WTC11 (cell line): Measurements from ENCODE around the gene LIPH. TPM values are rescaled to one million over a fixed set of nuclear protein-coding genes. Genes with fewer than 3 reads are reported as not detected.
A peak's percentile ranks its signal among the peaks of the same experiment; 100 is the strongest.
"Not testable (repeated sequence)": the region's sequence is repeated elsewhere in the genome, so short reads cannot be mapped to it uniquely, and the experiment has no call there.

ENCODE experiments used
- ATAC-seq: fragments of 200-7000 bp; cut with Tn5 transposase; 2 replicates; pipeline ENCODE4 v1.10.0; 2021; ENCODE audit warnings: mild to moderate bottlenecking, moderate library complexity
- CTCF ChIA-PET: fragments of 300-600 bp; sonication (Branson Sonifier 250); formaldehyde crosslinking; loops from one replicate; lab custom pipeline; 2021; ENCODE audit warnings: antibody characterized with exemption; lab: Charles Lee
- POLR2A ChIA-PET: fragments of 350-600 bp; sonication (Branson Sonifier 250); formaldehyde crosslinking; loops from one replicate; lab custom pipeline; 2021; ENCODE audit warnings: antibody characterized with exemption; lab: Charles Lee
- DNase-seq: peaks from one replicate; pipeline ENCODE4 v3.0.0; 2021; ENCODE audit warnings: low spot score
- H3K27ac Mint-ChIP-seq: 2 replicates; pipeline ENCODE4 v1.8.0; 2021; ENCODE audit warnings: mixed read lengths
- H3K27me3 Mint-ChIP-seq: 2 replicates; pipeline ENCODE4 v1.8.0; 2021; ENCODE audit warnings: low read depth, mild to moderate bottlenecking, moderate library complexity, mixed read lengths
- H3K36me3 Mint-ChIP-seq: 2 replicates; pipeline ENCODE4 v1.8.0; 2021; ENCODE audit warnings: mixed read lengths
- H3K4me1 Mint-ChIP-seq: 2 replicates; pipeline ENCODE4 v1.8.0; 2022; ENCODE audit warnings: mixed read lengths
- H3K4me3 Mint-ChIP-seq: 2 replicates; pipeline ENCODE4 v1.8.0; 2021; ENCODE audit warnings: mild to moderate bottlenecking, moderate library complexity, mixed read lengths
- H3K9me3 Mint-ChIP-seq: 2 replicates; pipeline ENCODE4 v1.8.0; 2021; ENCODE audit warnings: mixed read lengths
- CREM ChIP-seq: sonication (generic); formaldehyde crosslinking; IDR thresholded peaks from 2 replicates; pipeline ENCODE4 v1.8.1; 2022; ENCODE audit warnings: mild to moderate bottlenecking, missing genetic modification reagents, moderate library complexity
- GTF2I ChIP-seq: fragments of 250-450 bp; sonication (Bioruptor Pico); conservative IDR thresholded peaks from 2 replicates; pipeline ENCODE4 v1.4.0; 2021; ENCODE audit warnings: mild to moderate bottlenecking
- IRF2 ChIP-seq: sonication (generic); formaldehyde crosslinking; IDR thresholded peaks from 2 replicates; pipeline ENCODE4 v1.8.0; 2022; ENCODE audit warnings: low read depth, missing genetic modification reagents, borderline replicate concordance
- JAZF1 ChIP-seq: fragments of 250-450 bp; sonication (Bioruptor Pico); IDR thresholded peaks from 2 replicates; pipeline ENCODE4 v1.9.0; 2021; ENCODE audit warnings: moderate library complexity, mild to moderate bottlenecking, inconsistent platforms
- KAT7 ChIP-seq: sonication (generic); formaldehyde crosslinking; IDR thresholded peaks from 2 replicates; pipeline ENCODE4 v1.8.1; 2023; ENCODE audit warnings: missing genetic modification reagents, mild to moderate bottlenecking, borderline replicate concordance
- MXD4 ChIP-seq: fragments of 250-450 bp; sonication (Bioruptor Pico); IDR thresholded peaks from 2 replicates; pipeline ENCODE4 v1.8.0; 2021; ENCODE audit warnings: mild to moderate bottlenecking, moderate library complexity, borderline replicate concordance
- NFE2L1 ChIP-seq: sonication (generic); formaldehyde crosslinking; IDR thresholded peaks from 2 replicates; pipeline ENCODE4 v1.8.1; 2023; ENCODE audit warnings: missing genetic modification reagents
- NR3C1 ChIP-seq: sonication (generic); formaldehyde crosslinking; conservative IDR thresholded peaks from 2 replicates; pipeline ENCODE4 v1.8.1; 2023; ENCODE audit warnings: low read depth, mild to moderate bottlenecking, missing genetic modification reagents
- OVOL2 ChIP-seq: fragments of 250-450 bp; sonication (Bioruptor Pico); IDR thresholded peaks from 2 replicates; pipeline ENCODE4 v1.9.0; 2021; ENCODE audit warnings: mild to moderate bottlenecking, borderline replicate concordance
- SP1 ChIP-seq: sonication (generic); formaldehyde crosslinking; conservative IDR thresholded peaks from 2 replicates; pipeline ENCODE4 v1.8.1; 2022; ENCODE audit warnings: missing genetic modification reagents
- TEAD4 ChIP-seq: sonication (generic); formaldehyde crosslinking; IDR thresholded peaks from 2 replicates; pipeline ENCODE4 v1.8.0; 2022; ENCODE audit warnings: mild to moderate bottlenecking, missing genetic modification reagents
- ZNF121 ChIP-seq: sonication (generic); formaldehyde crosslinking; IDR thresholded peaks from 2 replicates; pipeline ENCODE4 v1.8.0; 2023; ENCODE audit warnings: missing genetic modification reagents
- total RNA-seq: library from RNA; stranded (reverse); gene quantifications from 3 replicates; pipeline ENCODE4 v1.2.3, GENCODE V29; 2021
- TF ChIP-seq, protein P1 (sequence below): fragments of 250-450 bp; sonication (Bioruptor Pico); IDR thresholded peaks from 2 replicates; pipeline ENCODE4 v1.9.0; 2021; ENCODE audit warnings: mild to moderate bottlenecking
- TF ChIP-seq, protein P2 (sequence below): sonication (generic); formaldehyde crosslinking; IDR thresholded peaks from 2 replicates; pipeline ENCODE4 v1.8.1; 2023; ENCODE audit warnings: mild to moderate bottlenecking, moderate library complexity, missing genetic modification reagents
- TF ChIP-seq, protein P3 (sequence below): fragments of 250-450 bp; sonication (Bioruptor Pico); IDR thresholded peaks from 2 replicates; pipeline ENCODE4 v1.9.0; 2021; ENCODE audit warnings: mild to moderate bottlenecking
- TF ChIP-seq, protein P4 (sequence below): sonication (generic); formaldehyde crosslinking; IDR thresholded peaks from 2 replicates; pipeline ENCODE4 v1.8.0; 2022; ENCODE audit warnings: mild to moderate bottlenecking, missing genetic modification reagents
- TF ChIP-seq, protein P5 (sequence below): fragments of 250-450 bp; sonication (Bioruptor Pico); IDR thresholded peaks from 2 replicates; pipeline ENCODE4 v2.1.2; 2022; ENCODE audit warnings: mild to moderate bottlenecking, moderate library complexity
- TF ChIP-seq, protein P6 (sequence below): sonication (generic); formaldehyde crosslinking; IDR thresholded peaks from 2 replicates; pipeline ENCODE4 v1.8.0; 2023; ENCODE audit warnings: mild to moderate bottlenecking, missing genetic modification reagents
- TF ChIP-seq, protein P7 (sequence below): fragments of 250-450 bp; sonication (Bioruptor Pico); IDR thresholded peaks from 2 replicates; pipeline ENCODE4 v1.9.0; 2021; ENCODE audit warnings: moderate library complexity, mild to moderate bottlenecking, inconsistent platforms, borderline replicate concordance

LIPH gene
- total RNA-seq, 1 experiment from 2014 or later = 0.07 TPM

DNA sequence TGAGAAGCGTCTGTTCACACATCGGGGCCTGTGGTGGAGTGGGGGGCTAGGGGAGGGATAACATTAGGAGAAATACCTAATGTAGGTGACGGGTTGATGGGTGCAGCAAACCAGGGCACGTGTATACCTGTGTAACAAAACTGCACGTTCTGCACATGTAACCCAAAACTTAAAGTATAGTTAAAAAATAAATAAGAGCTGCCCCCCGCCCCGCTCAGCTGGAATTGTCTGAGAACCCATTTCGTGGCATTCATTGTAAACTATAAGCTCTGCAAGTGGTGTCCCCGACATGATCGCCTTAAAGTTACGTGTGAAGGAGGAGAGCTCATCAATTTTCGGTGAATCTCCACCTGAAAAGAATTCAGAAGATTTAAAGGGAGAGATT is 7.3 kb upstream of the LIPH start:
- Mint-ChIP-seq H3K4me3 (0 out of 2 replicates have a peak overlapping the region, but pooled peaks have one; percentile 62), H3K27me3 (peaks cover 16% of the 10 kb centered on the region; the same call in 1 of the 2 replicates), H3K27ac (no peak overlapping the region), H3K4me1 (peaks cover 38% of the 10 kb centered on the region), H3K36me3 (no peaks in the 10 kb centered on the region), H3K9me3 (no peaks in the 10 kb centered on the region)
- CTCF ChIA-PET = interaction anchor here (0.6 to 4.0 kb wide), 29 partner anchors 13 to 407 kb away, joined by 3 to 76 read pairs (median 5); partner anchors contain the start of genes SENP2 and TMEM41A
- ATAC-seq (no peak), DNase-seq (no peak)
- POLR2A ChIA-PET = no interaction called here
- TF ChIP-seq, protein P1, sequence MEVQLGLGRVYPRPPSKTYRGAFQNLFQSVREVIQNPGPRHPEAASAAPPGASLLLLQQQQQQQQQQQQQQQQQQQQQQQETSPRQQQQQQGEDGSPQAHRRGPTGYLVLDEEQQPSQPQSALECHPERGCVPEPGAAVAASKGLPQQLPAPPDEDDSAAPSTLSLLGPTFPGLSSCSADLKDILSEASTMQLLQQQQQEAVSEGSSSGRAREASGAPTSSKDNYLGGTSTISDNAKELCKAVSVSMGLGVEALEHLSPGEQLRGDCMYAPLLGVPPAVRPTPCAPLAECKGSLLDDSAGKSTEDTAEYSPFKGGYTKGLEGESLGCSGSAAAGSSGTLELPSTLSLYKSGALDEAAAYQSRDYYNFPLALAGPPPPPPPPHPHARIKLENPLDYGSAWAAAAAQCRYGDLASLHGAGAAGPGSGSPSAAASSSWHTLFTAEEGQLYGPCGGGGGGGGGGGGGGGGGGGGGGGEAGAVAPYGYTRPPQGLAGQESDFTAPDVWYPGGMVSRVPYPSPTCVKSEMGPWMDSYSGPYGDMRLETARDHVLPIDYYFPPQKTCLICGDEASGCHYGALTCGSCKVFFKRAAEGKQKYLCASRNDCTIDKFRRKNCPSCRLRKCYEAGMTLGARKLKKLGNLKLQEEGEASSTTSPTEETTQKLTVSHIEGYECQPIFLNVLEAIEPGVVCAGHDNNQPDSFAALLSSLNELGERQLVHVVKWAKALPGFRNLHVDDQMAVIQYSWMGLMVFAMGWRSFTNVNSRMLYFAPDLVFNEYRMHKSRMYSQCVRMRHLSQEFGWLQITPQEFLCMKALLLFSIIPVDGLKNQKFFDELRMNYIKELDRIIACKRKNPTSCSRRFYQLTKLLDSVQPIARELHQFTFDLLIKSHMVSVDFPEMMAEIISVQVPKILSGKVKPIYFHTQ (CRISPR knock-in tag) = no peak
- TF ChIP-seq, protein P2, sequence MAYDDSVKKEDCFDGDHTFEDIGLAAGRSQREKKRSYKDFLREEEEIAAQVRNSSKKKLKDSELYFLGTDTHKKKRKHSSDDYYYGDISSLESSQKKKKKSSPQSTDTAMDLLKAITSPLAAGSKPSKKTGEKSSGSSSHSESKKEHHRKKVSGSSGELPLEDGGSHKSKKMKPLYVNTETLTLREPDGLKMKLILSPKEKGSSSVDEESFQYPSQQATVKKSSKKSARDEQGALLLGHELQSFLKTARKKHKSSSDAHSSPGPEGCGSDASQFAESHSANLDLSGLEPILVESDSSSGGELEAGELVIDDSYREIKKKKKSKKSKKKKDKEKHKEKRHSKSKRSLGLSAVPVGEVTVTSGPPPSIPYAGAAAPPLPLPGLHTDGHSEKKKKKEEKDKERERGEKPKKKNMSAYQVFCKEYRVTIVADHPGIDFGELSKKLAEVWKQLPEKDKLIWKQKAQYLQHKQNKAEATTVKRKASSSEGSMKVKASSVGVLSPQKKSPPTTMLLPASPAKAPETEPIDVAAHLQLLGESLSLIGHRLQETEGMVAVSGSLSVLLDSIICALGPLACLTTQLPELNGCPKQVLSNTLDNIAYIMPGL (CRISPR knock-in tag) = no peak
- no peak for TF ChIP-seq IRF2 (CRISPR knock-in tag)
- TF ChIP-seq, all 79 proteins: peak for 0

DNA sequence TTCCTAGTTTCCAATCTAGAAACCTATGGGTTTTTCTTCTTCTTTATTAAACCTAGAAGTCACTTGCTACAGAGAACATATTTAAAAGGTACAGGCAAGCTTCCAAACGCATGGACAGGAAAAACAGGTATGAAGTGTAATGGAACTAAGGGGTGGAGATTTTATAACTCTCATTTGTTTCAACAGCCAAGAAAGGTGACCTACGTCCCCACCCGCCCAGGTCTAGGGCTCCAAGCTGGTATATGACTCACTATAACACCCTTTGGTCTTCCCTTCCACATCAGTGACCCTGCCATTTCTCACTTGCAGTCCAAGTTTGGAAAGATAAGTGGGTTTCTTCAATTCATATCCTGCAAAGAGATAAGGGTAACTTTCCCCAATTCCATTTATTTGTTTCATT is 6.0 kb upstream of the LIPH start:
- Mint-ChIP-seq H3K27ac (peak overlapping the region; percentile 54), H3K36me3 (no peaks in the 10 kb centered on the region), H3K4me3 (no peak overlapping the region), H3K4me1 (peaks cover 37% of the 10 kb centered on the region), H3K27me3 (peaks cover 16% of the 10 kb centered on the region; the same call in 1 of the 2 replicates), H3K9me3 (no peaks in the 10 kb centered on the region)
- DNase-seq = no peak
- ATAC-seq = no peak
- ChIA-PET CTCF (interaction anchor here (1.0 to 4.0 kb wide), 14 partner anchors 11 to 195 kb away, joined by 3 to 76 read pairs (median 6); partner anchors contain the start of genes MAP3K13, SENP2 and TMEM41A), POLR2A (no interaction called here)
- TF ChIP-seq, protein P3, sequence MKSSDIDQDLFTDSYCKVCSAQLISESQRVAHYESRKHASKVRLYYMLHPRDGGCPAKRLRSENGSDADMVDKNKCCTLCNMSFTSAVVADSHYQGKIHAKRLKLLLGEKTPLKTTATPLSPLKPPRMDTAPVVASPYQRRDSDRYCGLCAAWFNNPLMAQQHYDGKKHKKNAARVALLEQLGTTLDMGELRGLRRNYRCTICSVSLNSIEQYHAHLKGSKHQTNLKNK (CRISPR knock-in tag) = no peak
- TF ChIP-seq JAZF1 (CRISPR knock-in tag) (no peak), MXD4 (no peak), OVOL2 (CRISPR knock-in tag) (no peak), GTF2I (CRISPR knock-in tag) (no peak), SP1 (no peak), CREM (CRISPR knock-in tag) (no peak), KAT7 (CRISPR knock-in tag) (no peak), NFE2L1 (CRISPR knock-in tag) (no peak), NR3C1 (no peak), TEAD4 (CRISPR knock-in tag) (no peak), IRF2 (CRISPR knock-in tag) (no peak), ZNF121 (no peak)
- TF ChIP-seq, protein P4, sequence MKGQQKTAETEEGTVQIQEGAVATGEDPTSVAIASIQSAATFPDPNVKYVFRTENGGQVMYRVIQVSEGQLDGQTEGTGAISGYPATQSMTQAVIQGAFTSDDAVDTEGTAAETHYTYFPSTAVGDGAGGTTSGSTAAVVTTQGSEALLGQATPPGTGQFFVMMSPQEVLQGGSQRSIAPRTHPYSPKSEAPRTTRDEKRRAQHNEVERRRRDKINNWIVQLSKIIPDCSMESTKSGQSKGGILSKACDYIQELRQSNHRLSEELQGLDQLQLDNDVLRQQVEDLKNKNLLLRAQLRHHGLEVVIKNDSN (CRISPR knock-in tag) = no peak
- TF ChIP-seq, protein P5, sequence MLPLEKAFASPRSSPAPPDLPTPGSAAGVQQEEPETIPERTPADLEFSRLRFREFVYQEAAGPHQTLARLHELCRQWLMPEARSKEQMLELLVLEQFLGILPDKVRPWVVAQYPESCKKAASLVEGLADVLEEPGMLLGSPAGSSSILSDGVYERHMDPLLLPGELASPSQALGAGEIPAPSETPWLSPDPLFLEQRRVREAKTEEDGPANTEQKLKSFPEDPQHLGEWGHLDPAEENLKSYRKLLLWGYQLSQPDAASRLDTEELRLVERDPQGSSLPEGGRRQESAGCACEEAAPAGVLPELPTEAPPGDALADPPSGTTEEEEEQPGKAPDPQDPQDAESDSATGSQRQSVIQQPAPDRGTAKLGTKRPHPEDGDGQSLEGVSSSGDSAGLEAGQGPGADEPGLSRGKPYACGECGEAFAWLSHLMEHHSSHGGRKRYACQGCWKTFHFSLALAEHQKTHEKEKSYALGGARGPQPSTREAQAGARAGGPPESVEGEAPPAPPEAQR (CRISPR knock-in tag) = no peak
- TF ChIP-seq, protein P6, sequence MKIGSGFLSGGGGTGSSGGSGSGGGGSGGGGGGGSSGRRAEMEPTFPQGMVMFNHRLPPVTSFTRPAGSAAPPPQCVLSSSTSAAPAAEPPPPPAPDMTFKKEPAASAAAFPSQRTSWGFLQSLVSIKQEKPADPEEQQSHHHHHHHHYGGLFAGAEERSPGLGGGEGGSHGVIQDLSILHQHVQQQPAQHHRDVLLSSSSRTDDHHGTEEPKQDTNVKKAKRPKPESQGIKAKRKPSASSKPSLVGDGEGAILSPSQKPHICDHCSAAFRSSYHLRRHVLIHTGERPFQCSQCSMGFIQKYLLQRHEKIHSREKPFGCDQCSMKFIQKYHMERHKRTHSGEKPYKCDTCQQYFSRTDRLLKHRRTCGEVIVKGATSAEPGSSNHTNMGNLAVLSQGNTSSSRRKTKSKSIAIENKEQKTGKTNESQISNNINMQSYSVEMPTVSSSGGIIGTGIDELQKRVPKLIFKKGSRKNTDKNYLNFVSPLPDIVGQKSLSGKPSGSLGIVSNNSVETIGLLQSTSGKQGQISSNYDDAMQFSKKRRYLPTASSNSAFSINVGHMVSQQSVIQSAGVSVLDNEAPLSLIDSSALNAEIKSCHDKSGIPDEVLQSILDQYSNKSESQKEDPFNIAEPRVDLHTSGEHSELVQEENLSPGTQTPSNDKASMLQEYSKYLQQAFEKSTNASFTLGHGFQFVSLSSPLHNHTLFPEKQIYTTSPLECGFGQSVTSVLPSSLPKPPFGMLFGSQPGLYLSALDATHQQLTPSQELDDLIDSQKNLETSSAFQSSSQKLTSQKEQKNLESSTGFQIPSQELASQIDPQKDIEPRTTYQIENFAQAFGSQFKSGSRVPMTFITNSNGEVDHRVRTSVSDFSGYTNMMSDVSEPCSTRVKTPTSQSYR (CRISPR knock-in tag) = no peak
- TF ChIP-seq, protein P7, sequence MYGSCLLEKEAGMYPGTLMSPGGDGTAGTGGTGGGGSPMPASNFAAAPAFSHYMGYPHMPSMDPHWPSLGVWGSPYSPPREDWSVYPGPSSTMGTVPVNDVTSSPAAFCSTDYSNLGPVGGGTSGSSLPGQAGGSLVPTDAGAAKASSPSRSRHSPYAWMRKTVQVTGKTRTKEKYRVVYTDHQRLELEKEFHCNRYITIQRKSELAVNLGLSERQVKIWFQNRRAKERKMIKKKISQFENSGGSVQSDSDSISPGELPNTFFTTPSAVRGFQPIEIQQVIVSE = no peak

DNA sequence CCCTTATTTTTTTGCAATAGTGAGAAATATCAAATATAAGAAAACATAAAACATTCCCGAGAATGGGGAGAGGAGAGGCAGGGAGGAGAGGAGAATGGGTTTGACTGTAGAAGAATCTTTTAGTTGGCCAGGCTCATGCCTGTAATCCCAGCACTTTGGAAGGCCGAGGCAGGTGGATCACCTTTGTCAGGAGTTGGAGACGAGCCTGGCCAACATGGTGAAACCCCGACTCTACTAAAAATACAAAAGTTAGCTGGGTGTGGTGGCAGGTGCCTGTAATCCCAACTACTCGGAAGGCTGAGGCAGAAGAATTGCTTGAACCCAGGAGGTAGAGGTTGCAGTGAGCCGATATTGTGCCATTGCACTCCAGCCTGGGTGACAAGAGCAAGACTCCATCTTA is 4.3 kb upstream of the LIPH start:
- ATAC-seq, H3K9me3 Mint-ChIP-seq, DNase-seq, H3K36me3 Mint-ChIP-seq, H3K27ac Mint-ChIP-seq, POLR2A ChIA-PET, H3K4me3 Mint-ChIP-seq, CTCF ChIA-PET: not testable (repeated sequence)
- H3K4me1 Mint-ChIP-seq = peaks cover 34% of the 10 kb centered on the region
- peaks cover 16% of the 10 kb centered on the region; the same call in 1 of the 2 replicates for H3K27me3 Mint-ChIP-seq
